AG10803 (cell line): ENCODE data around the gene KCP.

Experiments used
- DNase-seq: peaks from one replicate; pipeline ENCODE4 v3.0.0; 2010; ENCODE audit warnings: low read depth
- H3K4me3 ChIP-seq: 2 replicates; pipeline ENCODE4 v1.5.1; 2011; ENCODE audit warnings: mild to moderate bottlenecking, low read length, control low read depth
- CTCF ChIP-seq: conservative IDR thresholded peaks from 2 replicates; pipeline ENCODE4 v1.5.1; 2011; ENCODE audit warnings: mild to moderate bottlenecking, low read length, control low read depth, inconsistent platforms

KCP gene

GRCh38 chr7:128894101-128894440 is 16.4 kb downstream of the KCP start:
- H3K4me3 ChIP-seq, result no peak overlapping the region

GRCh38 chr7:128893251-128894100 is 17.0 kb downstream of the KCP start:
- H3K4me3 ChIP-seq, result no peak overlapping the region
- no peak for TF ChIP-seq CTCF
- no peak for DNase-seq

More at GRCh38 chr7:128894101-128894440, 16.4 kb downstream of the KCP start:
- TF ChIP-seq CTCF, result no peak
- DNase-seq, result no peak

GRCh38 chr7:128892521-128893250 is 17.8 kb downstream of the KCP start:
- DNase-seq, result no peak

GRCh38 chr7:128891942-128892269 is 18.6 kb downstream of the KCP start:
- no peak for TF ChIP-seq CTCF
- DNase-seq, result no peak
- H3K4me3 ChIP-seq, result no peak overlapping the region

More at GRCh38 chr7:128892521-128893250, 17.8 kb downstream of the KCP start:
- H3K4me3 ChIP-seq, result no peak overlapping the region
- no peak for TF ChIP-seq CTCF

- DNase-seq, result no peak
Observed at GRCh38 chr7:128891110-128891941, 19.2 kb downstream of the KCP start.

More at GRCh38 chr7:128891110-128891941, 19.2 kb downstream of the KCP start:
- no peak for TF ChIP-seq CTCF
- no peak overlapping the region for H3K4me3 ChIP-seq
